ENCODE measurements around the gene ZNF292.

ZNF292 gene

DNA sequence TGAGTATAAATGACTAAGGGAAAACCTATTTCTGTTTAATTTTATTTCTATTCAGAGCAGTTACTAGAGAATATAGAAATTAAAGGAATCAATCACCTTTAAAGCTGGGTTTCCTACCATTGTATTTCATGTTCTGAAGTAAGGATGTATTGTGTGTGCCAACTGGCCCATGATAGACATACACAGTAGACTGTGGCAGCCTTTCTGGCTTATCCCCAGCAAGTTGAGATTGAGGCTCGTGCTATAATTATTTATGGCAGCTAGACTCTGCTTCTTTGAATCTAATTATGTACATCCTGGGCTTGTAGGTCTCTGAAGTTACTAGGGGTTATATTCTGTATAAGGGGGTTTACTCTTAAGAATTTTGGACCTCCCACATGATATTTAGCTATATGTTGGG, 44.4 kb downstream of the ZNF292 start:
- TF ChIP-seq, protein P1, sequence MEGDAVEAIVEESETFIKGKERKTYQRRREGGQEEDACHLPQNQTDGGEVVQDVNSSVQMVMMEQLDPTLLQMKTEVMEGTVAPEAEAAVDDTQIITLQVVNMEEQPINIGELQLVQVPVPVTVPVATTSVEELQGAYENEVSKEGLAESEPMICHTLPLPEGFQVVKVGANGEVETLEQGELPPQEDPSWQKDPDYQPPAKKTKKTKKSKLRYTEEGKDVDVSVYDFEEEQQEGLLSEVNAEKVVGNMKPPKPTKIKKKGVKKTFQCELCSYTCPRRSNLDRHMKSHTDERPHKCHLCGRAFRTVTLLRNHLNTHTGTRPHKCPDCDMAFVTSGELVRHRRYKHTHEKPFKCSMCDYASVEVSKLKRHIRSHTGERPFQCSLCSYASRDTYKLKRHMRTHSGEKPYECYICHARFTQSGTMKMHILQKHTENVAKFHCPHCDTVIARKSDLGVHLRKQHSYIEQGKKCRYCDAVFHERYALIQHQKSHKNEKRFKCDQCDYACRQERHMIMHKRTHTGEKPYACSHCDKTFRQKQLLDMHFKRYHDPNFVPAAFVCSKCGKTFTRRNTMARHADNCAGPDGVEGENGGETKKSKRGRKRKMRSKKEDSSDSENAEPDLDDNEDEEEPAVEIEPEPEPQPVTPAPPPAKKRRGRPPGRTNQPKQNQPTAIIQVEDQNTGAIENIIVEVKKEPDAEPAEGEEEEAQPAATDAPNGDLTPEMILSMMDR (IDR thresholded peaks at IDR 0.05; ENCODE audit: low read depth, low read length): no peak
- H3K4me3 ChIP-seq (ENCODE audit: low read depth, low read length): no peak overlapping the region

DNA sequence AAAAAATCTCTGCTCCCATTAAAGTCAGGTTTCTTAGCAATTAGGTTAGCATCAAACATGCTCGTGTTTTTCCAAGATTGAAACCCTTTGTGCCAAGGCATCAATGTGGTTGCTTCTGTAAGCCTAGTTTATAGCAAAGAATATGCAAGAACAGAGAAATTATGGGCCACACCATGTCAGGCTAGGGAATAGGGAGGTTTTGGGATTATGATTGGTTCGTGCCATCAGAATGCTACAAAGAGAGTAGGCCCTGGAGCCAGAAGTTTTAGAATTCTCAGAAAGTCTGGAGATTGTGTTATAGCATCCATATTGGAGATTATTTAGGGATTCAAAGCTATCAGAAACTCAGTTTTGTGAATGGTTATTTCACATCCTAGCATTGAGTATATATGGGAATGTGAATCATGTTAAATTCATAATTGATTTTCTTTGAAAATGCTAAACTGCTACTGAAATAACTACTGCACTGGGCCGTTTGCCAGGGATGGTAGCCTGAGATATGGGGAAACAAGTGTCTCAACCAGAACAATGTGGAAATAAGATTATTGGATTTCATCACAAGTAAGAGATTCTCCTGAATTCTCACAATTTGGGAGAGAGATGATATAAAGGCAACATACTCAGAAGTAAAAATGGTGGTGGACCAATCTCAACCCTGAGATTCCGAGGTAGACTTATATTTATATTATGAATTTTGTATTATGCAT, 45.3 kb downstream of the ZNF292 start:
- no peak overlapping the region for H3K4me3 ChIP-seq (ENCODE audit: low read depth, low read length)
- TF ChIP-seq, protein P1 (IDR thresholded peaks at IDR 0.05; ENCODE audit: low read depth, low read length): no peak

DNA sequence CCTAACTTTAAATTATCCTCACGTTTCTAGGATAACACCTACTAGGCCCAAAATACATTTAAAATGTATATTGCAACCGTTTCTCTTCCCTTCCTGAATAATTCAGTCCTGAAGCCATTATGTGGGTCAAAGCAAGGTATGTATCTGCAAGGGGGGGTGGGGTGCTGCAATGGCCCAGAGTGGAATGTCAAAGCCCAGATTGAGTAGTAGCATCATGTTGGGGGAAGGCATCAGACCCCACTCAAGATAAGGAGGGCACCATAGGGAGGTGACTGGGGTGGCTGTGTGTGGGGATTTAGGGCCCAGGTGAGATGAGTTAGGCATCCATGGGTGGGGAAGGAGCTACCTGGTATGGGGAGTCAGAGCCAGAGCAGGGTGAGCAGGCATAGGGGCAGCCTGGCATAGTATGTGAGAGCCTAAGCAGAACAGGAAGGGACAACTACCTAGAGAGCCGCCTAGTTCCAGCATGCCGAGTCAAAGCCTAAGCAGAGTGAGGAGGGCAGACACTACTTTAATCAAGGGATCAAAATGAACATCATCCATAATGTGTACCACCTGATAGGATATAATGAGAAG, 48.2 kb downstream of the ZNF292 start:
- H3K4me3 ChIP-seq (ENCODE audit: low read depth, low read length): no peak overlapping the region
- TF ChIP-seq, protein P1 (IDR thresholded peaks at IDR 0.05; ENCODE audit: low read depth, low read length): no peak

DNA sequence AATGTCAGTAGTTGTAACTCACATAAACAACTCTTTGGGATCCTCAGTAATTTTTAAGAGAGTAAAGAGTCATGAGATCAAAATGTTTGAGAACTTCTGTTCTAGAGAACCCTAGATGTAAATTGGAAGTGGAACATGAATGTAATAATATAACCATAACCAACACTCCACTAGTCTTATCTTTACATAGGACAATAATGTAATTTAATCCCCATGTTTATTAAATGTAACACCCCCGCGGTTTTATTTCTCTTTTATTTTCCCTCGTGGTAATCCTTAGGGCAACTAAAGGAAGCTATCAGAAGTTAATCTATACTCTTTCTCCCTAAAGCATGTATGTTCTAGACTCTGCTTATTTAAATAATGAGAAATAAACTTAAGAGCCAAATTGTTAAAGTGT, 54.4 kb downstream of the ZNF292 start:
- TF ChIP-seq, protein P1 (IDR thresholded peaks at IDR 0.05; ENCODE audit: low read depth, low read length): no peak

DNA sequence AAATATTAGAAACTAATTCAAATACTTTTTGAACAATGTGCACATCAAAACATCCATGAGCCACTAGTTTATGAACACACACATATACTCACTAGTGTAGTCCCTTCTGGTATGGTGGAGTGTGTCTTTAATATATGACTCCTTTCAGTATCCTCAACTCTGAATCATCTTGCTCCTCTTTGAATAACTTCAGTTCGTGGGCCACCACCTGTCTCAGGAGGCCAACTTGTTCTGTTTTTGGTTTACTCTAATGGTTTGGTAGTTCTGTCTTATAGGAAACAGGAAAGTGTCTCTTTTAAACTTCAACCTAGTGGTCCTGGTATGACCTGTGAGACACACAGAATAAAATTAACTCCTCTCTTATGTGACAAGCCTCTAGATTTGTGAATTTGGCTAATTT, 55.6 kb downstream of the ZNF292 start:
- TF ChIP-seq, protein P1 (IDR thresholded peaks at IDR 0.05; ENCODE audit: low read depth, low read length): no peak
- no peak overlapping the region for H3K4me3 ChIP-seq (ENCODE audit: low read depth, low read length)

More for the DNA sequence above, 54.4 kb downstream of the ZNF292 start:
- no peak overlapping the region for H3K4me3 ChIP-seq (ENCODE audit: low read depth, low read length)

DNA sequence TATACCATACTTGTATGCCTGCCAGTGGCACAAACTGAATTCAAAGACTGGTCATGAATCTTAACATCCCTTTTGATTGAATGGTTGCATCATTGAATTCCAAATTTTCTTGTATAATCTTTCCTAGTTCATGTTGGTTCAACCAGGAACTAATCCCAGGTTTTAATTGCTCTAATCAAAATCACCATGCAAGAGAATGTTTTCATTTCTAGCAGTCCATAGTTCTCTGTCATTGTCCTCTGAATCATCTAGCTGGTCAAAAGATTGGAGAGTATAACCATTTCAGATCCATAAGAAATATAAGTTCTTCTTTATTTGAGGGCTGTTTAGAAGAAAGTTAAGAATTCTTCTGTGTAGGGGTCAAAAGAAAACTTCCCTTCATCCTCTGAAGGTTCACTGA, 57.2 kb downstream of the ZNF292 start:
- H3K4me3 ChIP-seq (ENCODE audit: low read depth, low read length): no peak overlapping the region
- TF ChIP-seq, protein P1 (IDR thresholded peaks at IDR 0.05; ENCODE audit: low read depth, low read length): no peak

DNA sequence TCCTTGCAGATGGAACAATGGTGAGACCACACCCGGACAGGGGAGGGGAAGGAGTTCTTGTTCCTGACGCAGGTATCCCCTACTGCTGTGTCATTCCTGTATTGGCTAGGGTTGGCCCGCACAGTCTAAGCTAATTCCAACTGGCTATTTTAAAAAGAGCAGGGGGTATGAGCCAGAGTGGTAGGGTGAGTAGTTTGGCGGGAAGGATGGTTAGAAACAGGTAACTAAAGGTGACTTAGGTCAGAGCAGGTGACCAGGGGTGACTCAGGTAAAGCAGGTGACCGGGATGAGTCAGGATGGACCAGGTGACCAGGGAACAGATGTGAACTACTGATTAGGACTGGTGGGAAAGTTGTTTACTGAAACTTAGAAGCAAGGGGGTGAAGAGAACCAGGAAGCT, 58.0 kb downstream of the ZNF292 start:
- TF ChIP-seq, protein P1 (IDR thresholded peaks at IDR 0.05; ENCODE audit: low read depth, low read length): no peak
- no peak overlapping the region for H3K4me3 ChIP-seq (ENCODE audit: low read depth, low read length)
